Epithelial cell of esophagus (primary cell): Measurements from ENCODE around the gene PACSIN2.
A peak's percentile ranks its signal among the peaks of the same experiment; 100 is the strongest.

ENCODE experiments used
- DNase-seq: peaks from one replicate; pipeline ENCODE4 v3.0.0; 2010; ENCODE audit warnings: low read depth
- H3K4me3 ChIP-seq: 2 replicates; pipeline ENCODE4 v1.5.1; 2011; ENCODE audit warnings: mild to moderate bottlenecking, low read length, control low read depth
- TF ChIP-seq, protein P1 (sequence below): IDR thresholded peaks from 2 replicates; pipeline ENCODE4 v1.5.1; 2011; ENCODE audit warnings: low read depth, mild to moderate bottlenecking, low read length, control low read depth, inconsistent platforms; ENCODE audit not compliant: insufficient read depth; ENCODE audit errors: missing control alignments

The PACSIN2 gene

DNA sequence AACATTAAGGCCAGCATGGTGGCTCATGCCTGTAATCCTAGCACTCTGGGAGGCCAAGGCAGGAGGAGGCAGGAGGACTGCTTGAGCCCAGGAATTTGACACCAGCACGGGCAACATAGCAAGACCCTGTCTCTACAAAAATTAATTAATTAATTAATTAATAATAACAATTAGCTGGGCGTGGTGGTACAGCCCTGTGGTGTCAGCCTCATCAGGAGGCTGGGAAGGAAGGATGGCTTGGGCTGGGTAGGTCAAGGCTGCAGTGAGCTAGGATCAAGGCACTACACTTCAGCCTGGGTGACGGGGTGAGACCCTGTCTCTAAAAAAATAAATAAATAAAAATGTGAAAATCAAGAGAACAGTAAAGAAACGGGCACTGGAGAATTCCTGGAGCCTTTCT is 159.2 kb downstream of the PACSIN2 start:
- H3K4me3 ChIP-seq, result peak overlapping the region; percentile 51
- TF ChIP-seq, protein P1, sequence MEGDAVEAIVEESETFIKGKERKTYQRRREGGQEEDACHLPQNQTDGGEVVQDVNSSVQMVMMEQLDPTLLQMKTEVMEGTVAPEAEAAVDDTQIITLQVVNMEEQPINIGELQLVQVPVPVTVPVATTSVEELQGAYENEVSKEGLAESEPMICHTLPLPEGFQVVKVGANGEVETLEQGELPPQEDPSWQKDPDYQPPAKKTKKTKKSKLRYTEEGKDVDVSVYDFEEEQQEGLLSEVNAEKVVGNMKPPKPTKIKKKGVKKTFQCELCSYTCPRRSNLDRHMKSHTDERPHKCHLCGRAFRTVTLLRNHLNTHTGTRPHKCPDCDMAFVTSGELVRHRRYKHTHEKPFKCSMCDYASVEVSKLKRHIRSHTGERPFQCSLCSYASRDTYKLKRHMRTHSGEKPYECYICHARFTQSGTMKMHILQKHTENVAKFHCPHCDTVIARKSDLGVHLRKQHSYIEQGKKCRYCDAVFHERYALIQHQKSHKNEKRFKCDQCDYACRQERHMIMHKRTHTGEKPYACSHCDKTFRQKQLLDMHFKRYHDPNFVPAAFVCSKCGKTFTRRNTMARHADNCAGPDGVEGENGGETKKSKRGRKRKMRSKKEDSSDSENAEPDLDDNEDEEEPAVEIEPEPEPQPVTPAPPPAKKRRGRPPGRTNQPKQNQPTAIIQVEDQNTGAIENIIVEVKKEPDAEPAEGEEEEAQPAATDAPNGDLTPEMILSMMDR, result no peak
- DNase-seq, result no peak

DNA sequence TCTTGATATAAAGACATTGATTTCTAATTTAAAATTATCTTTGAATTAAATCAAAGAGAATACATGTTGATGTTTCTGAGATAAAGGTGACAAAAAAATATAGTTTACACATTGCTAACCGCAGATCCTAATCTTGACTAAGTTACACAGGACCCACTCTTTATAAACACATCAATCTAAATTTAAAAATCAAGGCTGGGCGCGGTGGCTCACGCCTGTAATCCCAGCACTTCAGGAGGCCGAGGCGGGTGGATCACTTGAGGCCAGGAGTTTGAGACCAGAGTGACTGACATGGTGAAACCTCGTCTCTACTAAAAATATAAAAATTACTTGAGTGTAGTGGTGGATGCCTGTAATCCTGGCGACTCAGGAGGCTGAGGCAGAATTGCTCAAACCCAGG is 159.7 kb downstream of the PACSIN2 start:
- H3K4me3 ChIP-seq, result no peak overlapping the region
- DNase-seq, result no peak
- TF ChIP-seq, protein P1, result no peak

DNA sequence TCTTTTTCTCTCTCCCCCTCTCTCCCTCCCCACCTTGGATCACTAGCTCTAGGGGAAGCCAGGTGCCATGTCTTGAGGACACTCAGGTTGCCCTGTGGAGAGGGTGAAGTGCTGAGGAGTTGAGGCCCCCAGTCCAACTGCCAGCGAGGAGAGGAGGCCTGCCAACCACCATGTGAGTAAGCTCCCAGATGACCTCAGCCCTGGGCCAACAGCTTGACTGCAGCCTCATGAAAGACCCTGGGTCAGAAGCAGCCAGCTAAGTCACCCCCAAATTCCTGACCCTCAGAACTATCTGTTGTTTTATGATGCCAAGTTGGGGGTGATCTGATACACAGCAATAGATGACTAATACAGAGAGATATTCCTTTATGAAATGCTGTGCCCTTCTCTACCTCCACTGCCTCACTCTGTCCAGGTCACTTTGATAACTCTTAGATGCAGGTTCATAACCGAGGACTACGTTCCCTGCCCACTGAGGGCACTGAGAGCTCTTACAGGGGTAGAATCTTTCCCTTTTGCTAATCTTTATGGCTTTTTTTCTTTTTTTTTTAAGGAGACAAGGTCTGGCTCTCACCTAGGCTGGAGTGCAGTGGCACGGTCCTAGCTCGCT is 165.9 kb downstream of the PACSIN2 start:
- no peak for DNase-seq
- H3K4me3 ChIP-seq, result no peak overlapping the region
- TF ChIP-seq, protein P1, result no peak

DNA sequence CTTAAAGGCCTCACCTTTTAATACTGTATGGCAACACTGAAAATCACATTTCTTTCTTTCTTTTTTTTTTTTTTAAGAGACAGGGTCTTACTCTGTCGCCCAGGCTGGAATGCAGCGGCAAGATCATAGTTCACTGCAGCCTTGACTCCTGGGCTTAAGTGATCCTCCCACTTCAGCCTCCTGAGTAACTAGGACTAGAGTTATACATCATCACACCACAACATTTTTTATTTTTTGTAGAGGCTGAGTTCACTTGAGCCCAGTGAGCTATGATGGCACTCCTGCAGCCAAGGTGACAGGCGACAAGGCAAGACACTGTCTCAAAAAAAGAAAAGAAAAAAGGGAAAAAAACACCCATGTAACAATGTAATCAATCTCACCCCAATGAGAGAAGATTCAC is 167.8 kb downstream of the PACSIN2 start:
- TF ChIP-seq, protein P1, result no peak
- H3K4me3 ChIP-seq, result no peak overlapping the region
- no peak for DNase-seq

DNA sequence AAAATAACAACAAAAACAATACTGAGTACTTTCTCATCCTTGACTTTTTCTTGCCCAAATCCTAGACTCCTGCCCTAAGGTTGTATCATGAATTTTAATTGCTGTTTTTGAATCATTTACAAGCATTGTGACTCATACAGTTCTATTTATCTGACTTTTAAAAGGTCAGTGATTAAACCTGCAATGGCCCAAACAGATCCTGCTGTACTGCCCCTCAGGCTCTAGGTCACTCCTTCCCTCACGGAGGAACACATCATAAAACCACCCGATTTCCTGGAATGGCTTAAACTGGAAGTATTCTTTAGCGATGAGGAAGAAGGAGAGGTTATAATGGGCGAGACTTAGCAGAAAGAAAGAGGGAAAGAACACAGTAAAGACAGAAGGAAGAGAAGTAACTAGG is 170.2 kb downstream of the PACSIN2 start:
- TF ChIP-seq, protein P1, result no peak
- peak; percentile 39 for DNase-seq
- no peak overlapping the region for H3K4me3 ChIP-seq

DNA sequence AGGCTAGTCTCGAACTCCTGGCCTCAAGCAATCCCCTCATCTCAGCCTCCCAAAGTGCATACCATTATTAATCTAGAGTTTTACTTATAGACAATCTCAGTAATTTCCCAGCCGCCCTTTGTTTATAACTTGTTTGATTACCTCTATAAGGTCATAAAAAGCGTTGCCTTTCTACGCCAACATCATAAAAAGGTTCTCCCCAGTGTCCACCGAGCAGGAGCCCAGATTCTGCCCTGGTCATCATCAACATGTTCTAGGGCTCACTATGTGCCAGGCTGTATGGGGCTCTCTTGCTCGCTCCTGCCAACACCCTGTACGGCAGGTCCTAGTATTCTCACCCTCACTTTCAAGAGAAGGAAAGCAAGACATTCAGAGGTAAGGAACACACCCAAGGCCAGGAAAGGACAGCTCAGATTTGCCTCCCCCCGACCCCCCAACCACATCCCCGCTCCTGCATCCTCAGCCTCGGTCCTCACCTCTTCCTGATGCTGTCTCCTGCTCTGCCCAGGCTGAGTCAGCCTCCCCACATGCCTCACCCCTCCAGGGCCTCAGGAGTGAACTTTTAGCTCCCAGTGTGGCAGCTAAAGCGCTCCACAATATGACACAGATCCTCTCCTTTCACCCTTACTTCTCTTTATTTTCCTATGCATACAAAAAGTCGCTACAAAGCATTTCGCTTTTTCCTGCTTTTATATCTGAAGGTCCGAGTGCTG is 172.1 kb downstream of the PACSIN2 start:
- TF ChIP-seq, protein P1, result no peak
- no peak overlapping the region for H3K4me3 ChIP-seq
- no peak for DNase-seq

DNA sequence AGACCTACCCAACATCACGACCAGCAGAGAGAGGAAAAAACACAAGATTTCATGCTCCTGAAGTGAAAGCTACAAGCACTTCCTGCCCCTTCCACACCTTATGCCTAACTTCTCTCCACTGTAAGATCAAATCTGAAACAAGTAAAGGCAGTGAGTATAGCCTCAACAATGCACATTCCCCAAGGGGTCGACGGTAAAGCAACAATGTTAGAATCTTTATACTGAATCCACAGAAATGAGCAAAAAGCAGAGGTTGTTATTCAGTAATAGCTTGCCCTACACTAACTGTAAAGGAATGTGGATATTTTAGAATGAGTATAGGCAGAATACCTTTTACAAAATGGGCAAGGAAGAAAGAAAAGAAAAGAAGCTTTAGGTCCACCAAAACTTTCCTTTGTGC is 173.5 kb downstream of the PACSIN2 start:
- no peak overlapping the region for H3K4me3 ChIP-seq
- TF ChIP-seq, protein P1, result no peak

More for the DNA sequence above, 173.5 kb downstream of the PACSIN2 start:
- DNase-seq, result peak; percentile 23
